H1 (cell line): Measurements from ENCODE around the gene RNU7-1. TPM values are rescaled to one million over a fixed set of nuclear protein-coding genes. Genes with fewer than 3 reads are reported as not detected.

ENCODE experiments used
- CTCF ChIA-PET: fragments of 300-600 bp; sonication (Branson Sonifier 250); formaldehyde crosslinking; loops from one replicate; lab custom pipeline; 2021; ENCODE audit not compliant: partially characterized antibody; lab: Charles Lee
- POLR2A ChIA-PET: fragments of 300-600 bp; sonication (Branson Sonifier 250); formaldehyde crosslinking; loops from one replicate; lab custom pipeline; 2021; ENCODE audit warnings: inconsistent platforms; ENCODE audit not compliant: partially characterized antibody; lab: Charles Lee
- DNase-seq, 2 experiments: peaks; one replicate each; pipeline versions ENCODE4 v3.0.0 to v3.0.0-alpha.2; 2010 to 2022; ENCODE audit warnings: low spot score in 2 of 2, low read depth in 1 of 2, mixed read lengths in 1 of 2
- FAIRE-seq: peaks from 2 replicates; lab custom pipeline; 2011; peaks lifted over from hg19 to GRCh38; lab: Jason Lieb, UNC
- H2AFZ ChIP-seq: 2 replicates; pipeline ENCODE4 v1.8.1; 2012; ENCODE audit warnings: low read length, inconsistent platforms
- H2AK5ac ChIP-seq: 2 replicates; pipeline ENCODE4 v1.6.1; 2013; ENCODE audit warnings: low read depth, low read length
- H2BK120ac ChIP-seq: replicated peaks from 2 replicates; pipeline ENCODE3; 2013; ENCODE audit warnings: low read depth, low read length, inconsistent platforms
- H2BK12ac ChIP-seq: 2 replicates; pipeline ENCODE4 v1.6.1; 2013; ENCODE audit warnings: low read depth, low read length
- H2BK15ac ChIP-seq: 2 replicates; pipeline ENCODE4 v1.6.1; 2013; ENCODE audit warnings: low read length
- H2BK20ac ChIP-seq: 2 replicates; pipeline ENCODE4 v1.6.1; 2013; ENCODE audit warnings: low read length
- H2BK5ac ChIP-seq: 2 replicates; pipeline ENCODE4 v1.6.1; 2013; ENCODE audit warnings: low read depth, low read length
- H3K14ac ChIP-seq: 2 replicates; pipeline ENCODE4 v1.6.1; 2013; ENCODE audit warnings: inconsistent platforms; ENCODE audit not compliant: insufficient read length
- H3K18ac ChIP-seq: 2 replicates; pipeline ENCODE4 v1.6.1; 2013; ENCODE audit warnings: low read length; ENCODE audit errors: extremely low read depth
- H3K23ac ChIP-seq: 2 replicates; pipeline ENCODE4 v1.6.1; 2013; ENCODE audit warnings: inconsistent platforms; ENCODE audit not compliant: insufficient read length
- H3K23me2 ChIP-seq: 2 replicates; pipeline ENCODE4 v1.6.1; 2013; ENCODE audit warnings: low read depth, low read length
- H3K27ac ChIP-seq: 2 replicates; pipeline ENCODE4 v1.6.1; 2011; ENCODE audit warnings: low read depth, low read length, inconsistent platforms
- H3K27me3 ChIP-seq, 4 experiments: replicated peaks in 1 of 4; 1 replicate in 1 of 4; 2 replicates in 3 of 4; pipeline versions ENCODE4 v1.6.1 to v1.8.1; 2011 to 2013; ENCODE audit warnings: low read length in 3 of 4, mild to moderate bottlenecking in 3 of 4, inconsistent platforms in 2 of 4, mixed read lengths in 2 of 4, moderate library complexity in 1 of 4; ENCODE audit not compliant: control insufficient read depth in 3 of 4, insufficient read depth in 3 of 4; ENCODE audit errors: extremely low read depth in 1 of 4
- H3K36me3 ChIP-seq, 4 experiments: 2 replicates each; pipeline versions ENCODE4 v1.6.1 to v1.8.1; 2011 to 2013; ENCODE audit warnings: mild to moderate bottlenecking in 4 of 4, low read length in 3 of 4, moderate library complexity in 2 of 4, control low read depth in 1 of 4, inconsistent platforms in 1 of 4; ENCODE audit not compliant: insufficient read depth in 4 of 4, control insufficient read depth in 2 of 4
- H3K4ac ChIP-seq: replicated peaks from 2 replicates; pipeline ENCODE3; 2013; ENCODE audit warnings: low read length, low read depth, mixed read lengths, inconsistent platforms; ENCODE audit not compliant: insufficient read length
- H3K4me1 ChIP-seq, 4 experiments: replicated peaks in 1 of 4; 1 replicate in 1 of 4; 2 replicates in 3 of 4; pipeline versions ENCODE4 v1.6.1 to v1.8.1; 2011 to 2013; ENCODE audit warnings: low read length in 3 of 4, inconsistent platforms in 2 of 4, mixed read lengths in 1 of 4; ENCODE audit not compliant: insufficient read depth in 4 of 4, control insufficient read depth in 3 of 4
- H3K4me2 ChIP-seq, 2 experiments: 2 replicates each; pipeline versions ENCODE4 v1.6.1 to v1.8.1; 2011 to 2013; ENCODE audit warnings: low read depth in 2 of 2, low read length in 2 of 2, control low read depth in 1 of 2, inconsistent platforms in 1 of 2, mild to moderate bottlenecking in 1 of 2; ENCODE audit not compliant: insufficient read depth in 1 of 2
- H3K4me3 ChIP-seq, 4 experiments: fragments of 200-600, 300-600 bp in 1 of 4; sonication (generic), shearing (Covaris generic), sonication (Bioruptor Twin) in 1 of 4; 2 replicates each; pipeline versions ENCODE4 v1.5.1 to v1.8.1; 2011 to 2016; ENCODE audit warnings: low read length in 4 of 4, low read depth in 3 of 4, control low read depth in 2 of 4, inconsistent platforms in 2 of 4, mild to moderate bottlenecking in 2 of 4, mixed read lengths in 1 of 4, moderate library complexity in 1 of 4; ENCODE audit not compliant: insufficient read depth in 2 of 4; ENCODE audit errors: extremely low read depth in 1 of 4
- H3K56ac ChIP-seq: replicated peaks from 2 replicates; pipeline ENCODE3; 2013; ENCODE audit warnings: low read depth, mild to moderate bottlenecking, mixed read lengths, low read length, inconsistent platforms; ENCODE audit not compliant: insufficient read length
- H3K79me1 ChIP-seq: 2 replicates; pipeline ENCODE4 v1.6.1; 2013; ENCODE audit warnings: low read depth, low read length, control low read depth
- H3K79me2 ChIP-seq, 2 experiments: 2 replicates each; pipeline versions ENCODE4 v1.6.1 to v1.8.1; 2012 to 2013; ENCODE audit warnings: low read length in 2 of 2, mild to moderate bottlenecking in 2 of 2, inconsistent platforms in 1 of 2; ENCODE audit not compliant: insufficient read depth in 2 of 2, control insufficient read depth in 1 of 2
- H3K9ac ChIP-seq, 4 experiments: replicated peaks in 1 of 4; 1 replicate in 1 of 4; 2 replicates in 3 of 4; pipeline versions ENCODE4 v1.6.1 to v1.8.1; 2011 to 2013; ENCODE audit warnings: low read depth in 3 of 4, low read length in 3 of 4, control low read depth in 2 of 4, mild to moderate bottlenecking in 2 of 4, moderate library complexity in 2 of 4, inconsistent platforms in 1 of 4; ENCODE audit errors: extremely low read depth in 1 of 4
- H3K9me3 ChIP-seq, 2 experiments: 2 replicates each; pipeline versions ENCODE4 v1.6.1 to v1.8.1; 2012 to 2013; ENCODE audit warnings: mild to moderate bottlenecking in 2 of 2, moderate library complexity in 2 of 2, control low read depth in 1 of 2, inconsistent platforms in 1 of 2, low read depth in 1 of 2, low read length in 1 of 2, mixed read lengths in 1 of 2; ENCODE audit not compliant: insufficient read depth in 2 of 2
- H4K20me1 ChIP-seq, 2 experiments: replicated peaks in 1 of 2; 2 replicates each; pipeline versions ENCODE3 to v1.8.1; 2011 to 2013; ENCODE audit warnings: inconsistent platforms in 2 of 2, low read length in 2 of 2, mild to moderate bottlenecking in 1 of 2; ENCODE audit not compliant: insufficient read depth in 2 of 2, control insufficient read depth in 1 of 2
- H4K5ac ChIP-seq: 2 replicates; pipeline ENCODE4 v1.6.1; 2013; ENCODE audit warnings: low read length, low read depth, mixed read lengths, inconsistent platforms; ENCODE audit not compliant: insufficient read length
- H4K8ac ChIP-seq: 2 replicates; pipeline ENCODE4 v1.8.0; 2013; ENCODE audit warnings: mild to moderate bottlenecking, moderate library complexity, low read length, inconsistent platforms; ENCODE audit not compliant: insufficient read depth; ENCODE audit errors: extremely low read depth
- H4K91ac ChIP-seq: replicated peaks from 2 replicates; pipeline ENCODE3; 2013; ENCODE audit warnings: low read length, mixed read lengths, inconsistent platforms; ENCODE audit not compliant: insufficient read length
- BCL11A ChIP-seq, 2 experiments: IDR thresholded peaks; one replicate each; pipeline ENCODE4 v1.6.1; 2011; ENCODE audit warnings: low read depth in 2 of 2, low read length in 2 of 2, mild to moderate bottlenecking in 2 of 2
- POLR2AphosphoS5 ChIP-seq: IDR thresholded peaks from 2 replicates; pipeline ENCODE4 v1.6.1; 2011; ENCODE audit warnings: low read depth, low read length
- SAP30 ChIP-seq: fragments of 300-600 bp; sonication (generic); IDR thresholded peaks from 2 replicates; pipeline ENCODE4 v1.7.1; 2012; ENCODE audit warnings: low read length, moderate library complexity, mild to moderate bottlenecking, inconsistent platforms; ENCODE audit not compliant: insufficient read depth, insufficient replicate concordance
- WGBS, 2 experiments: shearing (Covaris generic) in 1 of 2; methylation state at CpG; one replicate each; pipeline versions ENCODE4 v1.1.6 to v1.1.7; 2013 to 2015; ENCODE audit warnings: low lambda C conversion rate in 2 of 2, mixed read lengths in 2 of 2, inconsistent platforms in 1 of 2, low coverage in 1 of 2, missing lambda C conversion rate in 1 of 2; ENCODE audit not compliant: insufficient replicate concordance in 2 of 2, insufficient coverage in 1 of 2, insufficient read length in 1 of 2; ENCODE audit errors: extremely low coverage in 1 of 2, missing lambda C conversion rate in 1 of 2; 5-methylcytosine and 5-hydroxymethylcytosine counted together
- polyA plus RNA-seq, 7 experiments: library from polyadenylated mRNA; depleted of rRNA in 3 of 7; stranded (reverse) in 5 of 7; unstranded in 2 of 7; fragments of >200 nt in 5 of 7; fragments of 200-250 nt in 2 of 7; gene quantifications; 1 replicate in 5 of 7; 2 replicates in 1 of 7; 4 replicates in 1 of 7; pipeline versions ENCODE4 v1.2.1 to v1.2.3, GENCODE V29; 2011 to 2013; ENCODE audit warnings: missing spikeins in 2 of 7, mixed read lengths in 2 of 7
- total RNA-seq: library from RNA; stranded (reverse); fragmentation: NEBNext Ultra II Directional; extraction: Animal tissue kit (Norgen Biotek cat#: 25700); gene quantifications from 2 replicates; pipeline ENCODE4 v1.2.1, GENCODE V29; 2021

RNU7-1 gene
- total and polyA plus RNA-seq, 2 of the 8 experiments (the other 6 are each of a cell fraction or from before 2014, with no cell fraction given), result not detected

- H2AK5ac ChIP-seq, result no peak overlapping the region
- peaks cover 9 to 28% (median 15%) of the 10 kb centered on the region in 4 experiments for H3K4me1 ChIP-seq
- no peak overlapping the region for H4K91ac ChIP-seq
- H3K79me2 ChIP-seq, result peaks cover 14 to 57% of the 10 kb centered on the region in 2 experiments
- no peak overlapping the region for H3K4me2 ChIP-seq
- FAIRE-seq, result no peak
- no peak overlapping the region for H2BK15ac ChIP-seq
- no peak overlapping the region for H2BK120ac ChIP-seq
- TF ChIP-seq BCL11A (IDR thresholded peaks at IDR 0.05; ENCODE audit: low read depth in 2 of 2, low read length in 2 of 2), result no peak
- TF ChIP-seq SAP30, result no peak
- peak; percentile 9; the same call in 1 of the 2 replicates for TF ChIP-seq POLR2AphosphoS5
- ChIA-PET POLR2A (interaction anchor here (1.4 to 30.5 kb wide), 7 partner anchors 10 to 163 kb away, joined by 3 to 1596 read pairs (median 10); partner anchors contain the start of genes ATN1, C12orf57, CLSTN3 and PTPN6), CTCF (interaction anchor here (0.6 to 2.4 kb wide), 6 partner anchors 9 to 146 kb away, joined by 3 to 11 read pairs (median 8); partner anchors contain the start of gene C1RL)
- no peaks in the 10 kb centered on the region for H3K27me3 ChIP-seq
- no peak overlapping the region for H2BK20ac ChIP-seq
- no peaks in the 10 kb centered on the region for H3K9me3 ChIP-seq
- no peak overlapping the region for H3K4me3 ChIP-seq
- no peak overlapping the region for H3K27ac ChIP-seq
- H3K36me3 ChIP-seq, result peaks cover 28 to 45% (median 32%) of the 10 kb centered on the region in 4 experiments
- no peak overlapping the region for H3K18ac ChIP-seq
- H3K4ac ChIP-seq, result no peak overlapping the region
- WGBS, 2 experiments, result 96% methylated on average over 10 of the region's 10 CpGs; no CpG with 5 or more reads in 1 of the 2 experiments
- no peak overlapping the region for H3K56ac ChIP-seq
- no peak for DNase-seq
- peaks cover 5% of the 10 kb centered on the region; the same call in 1 of the 2 replicates for H3K79me1 ChIP-seq
- H2BK12ac ChIP-seq, result no peak overlapping the region
- no peak overlapping the region; the same call in 1 of the 2 replicates for H4K8ac ChIP-seq
- no peak overlapping the region for H3K23ac ChIP-seq
- H3K14ac ChIP-seq, result no peak overlapping the region
- H4K20me1 ChIP-seq, result peaks cover 2 to 4% of the 10 kb centered on the region in 2 experiments
- peaks cover 15% of the 10 kb centered on the region for H3K23me2 ChIP-seq
- no peak overlapping the region for H4K5ac ChIP-seq
- H2AFZ ChIP-seq, result no peak overlapping the region
- no peak overlapping the region; a peak in 1 of 7 replicates for H3K9ac ChIP-seq
- H2BK5ac ChIP-seq, result no peak overlapping the region
Observed at GRCh38 chr12:6967651-6968100, 24.1 kb downstream of the RNU7-1 start.
